ENCODE measurements around the gene CCDC8.
A peak's percentile ranks its signal among the peaks of the same experiment; 100 is the strongest.

The CCDC8 gene, protein sequence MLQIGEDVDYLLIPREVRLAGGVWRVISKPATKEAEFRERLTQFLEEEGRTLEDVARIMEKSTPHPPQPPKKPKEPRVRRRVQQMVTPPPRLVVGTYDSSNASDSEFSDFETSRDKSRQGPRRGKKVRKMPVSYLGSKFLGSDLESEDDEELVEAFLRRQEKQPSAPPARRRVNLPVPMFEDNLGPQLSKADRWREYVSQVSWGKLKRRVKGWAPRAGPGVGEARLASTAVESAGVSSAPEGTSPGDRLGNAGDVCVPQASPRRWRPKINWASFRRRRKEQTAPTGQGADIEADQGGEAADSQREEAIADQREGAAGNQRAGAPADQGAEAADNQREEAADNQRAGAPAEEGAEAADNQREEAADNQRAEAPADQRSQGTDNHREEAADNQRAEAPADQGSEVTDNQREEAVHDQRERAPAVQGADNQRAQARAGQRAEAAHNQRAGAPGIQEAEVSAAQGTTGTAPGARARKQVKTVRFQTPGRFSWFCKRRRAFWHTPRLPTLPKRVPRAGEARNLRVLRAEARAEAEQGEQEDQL

DNA sequence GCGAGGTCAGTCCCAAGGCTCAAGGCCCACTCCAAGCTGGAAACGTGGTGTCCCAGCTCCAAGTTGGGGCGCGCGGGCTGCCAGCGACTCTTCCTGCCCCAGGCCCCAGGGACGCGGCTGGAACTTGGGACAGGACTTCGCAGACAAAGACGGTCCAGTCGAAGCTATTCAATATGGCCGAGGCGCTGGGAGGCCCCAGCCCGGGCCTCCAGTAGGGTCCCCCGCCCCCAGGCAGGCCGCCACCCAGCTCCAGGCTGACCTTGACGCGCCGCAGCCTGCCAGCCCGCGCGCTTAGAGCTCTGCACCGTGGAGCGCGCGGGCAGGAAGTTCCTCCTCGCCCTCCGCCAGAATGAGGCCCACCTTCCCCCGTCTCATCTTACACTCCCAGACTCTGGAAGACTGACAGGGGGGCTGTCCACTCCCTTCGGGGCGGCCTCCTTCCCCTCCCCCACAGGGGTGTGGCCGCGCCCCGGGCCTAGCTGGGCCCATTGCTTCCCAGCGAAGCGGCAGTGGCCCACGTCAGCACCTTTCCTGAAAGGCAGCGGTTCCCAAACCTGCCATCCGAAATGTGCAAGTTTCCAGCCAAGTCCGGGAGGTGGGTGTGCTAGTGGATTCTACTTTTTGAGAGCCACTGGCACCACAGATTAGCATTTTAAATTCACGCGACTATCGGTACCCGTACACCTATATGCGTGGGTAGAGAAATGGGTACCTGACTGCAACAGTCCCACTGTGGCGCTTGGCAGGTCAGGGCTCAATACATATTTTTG is at the start of gene CCDC8:
Gene CCDC8 (minus strand): TSS at position 303 of the 770 bp plus-strand sequence. CDS start 754 bp downstream, outside the sequence.
- Histone ChIP-seq H2AFZ (peak within 1 kb of the TSS; percentile 81), H3K4me1 (peaks cover 10% of the 10 kb centered on the region), H3K9me3 (ENCODE audit: control insufficient read depth, low read length) (no peaks in the 10 kb centered on the region), H3K4me2 (ENCODE audit: low read length) (peak within 1 kb of the TSS; percentile 99), H3K27me3 (ENCODE audit: control insufficient read depth, insufficient read depth, low read length) (no peaks in the 10 kb centered on the region), H3K79me2 (no peaks in the 10 kb centered on the region), H3K27ac (peak within 1 kb of the TSS; percentile 52), H3K36me3 (ENCODE audit: control insufficient read depth, insufficient read depth, low read length) (no peaks in the 10 kb centered on the region), H3K9ac (no peak within 1 kb of the TSS), H3K4me3 (ENCODE audit: low read depth, low read length) (peak within 1 kb of the TSS; percentile 95)
- TF ChIP-seq, protein P1, sequence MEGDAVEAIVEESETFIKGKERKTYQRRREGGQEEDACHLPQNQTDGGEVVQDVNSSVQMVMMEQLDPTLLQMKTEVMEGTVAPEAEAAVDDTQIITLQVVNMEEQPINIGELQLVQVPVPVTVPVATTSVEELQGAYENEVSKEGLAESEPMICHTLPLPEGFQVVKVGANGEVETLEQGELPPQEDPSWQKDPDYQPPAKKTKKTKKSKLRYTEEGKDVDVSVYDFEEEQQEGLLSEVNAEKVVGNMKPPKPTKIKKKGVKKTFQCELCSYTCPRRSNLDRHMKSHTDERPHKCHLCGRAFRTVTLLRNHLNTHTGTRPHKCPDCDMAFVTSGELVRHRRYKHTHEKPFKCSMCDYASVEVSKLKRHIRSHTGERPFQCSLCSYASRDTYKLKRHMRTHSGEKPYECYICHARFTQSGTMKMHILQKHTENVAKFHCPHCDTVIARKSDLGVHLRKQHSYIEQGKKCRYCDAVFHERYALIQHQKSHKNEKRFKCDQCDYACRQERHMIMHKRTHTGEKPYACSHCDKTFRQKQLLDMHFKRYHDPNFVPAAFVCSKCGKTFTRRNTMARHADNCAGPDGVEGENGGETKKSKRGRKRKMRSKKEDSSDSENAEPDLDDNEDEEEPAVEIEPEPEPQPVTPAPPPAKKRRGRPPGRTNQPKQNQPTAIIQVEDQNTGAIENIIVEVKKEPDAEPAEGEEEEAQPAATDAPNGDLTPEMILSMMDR (IDR thresholded peaks at IDR 0.05) = no peak

DNA sequence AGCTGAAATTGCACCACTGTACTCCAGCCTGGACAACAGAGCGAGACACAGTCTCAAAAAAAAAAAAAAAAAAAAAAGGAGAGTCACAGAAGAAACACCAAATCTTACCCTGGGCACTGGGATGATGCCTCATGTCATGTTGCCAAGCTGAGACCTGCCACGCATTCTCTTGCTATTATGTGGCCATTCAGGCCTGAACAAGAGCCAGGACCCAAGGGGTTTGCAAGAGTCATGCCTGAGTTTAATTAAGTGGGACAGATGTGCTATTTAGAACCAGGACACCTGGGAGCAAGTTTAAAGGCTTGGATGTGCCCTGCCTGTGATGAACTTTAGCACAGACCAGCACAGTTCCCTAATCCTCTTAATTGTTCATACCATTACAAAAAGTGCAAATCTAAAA is 48.2 kb upstream of the CCDC8 start:
- TF ChIP-seq, protein P1 (IDR thresholded peaks at IDR 0.05) = no peak
- Histone ChIP-seq H3K4me1 (no peaks in the 10 kb centered on the region), H3K9ac (no peak overlapping the region), H2AFZ (no peak overlapping the region), H3K27me3 (ENCODE audit: control insufficient read depth, insufficient read depth, low read length) (no peaks in the 10 kb centered on the region), H3K79me2 (no peaks in the 10 kb centered on the region), H3K4me2 (ENCODE audit: low read length) (no peak overlapping the region), H3K27ac (no peak overlapping the region), H3K36me3 (ENCODE audit: control insufficient read depth, insufficient read depth, low read length) (no peaks in the 10 kb centered on the region), H3K9me3 (ENCODE audit: control insufficient read depth, low read length) (no peaks in the 10 kb centered on the region), H3K4me3 (ENCODE audit: low read depth, low read length) (no peak overlapping the region)

DNA sequence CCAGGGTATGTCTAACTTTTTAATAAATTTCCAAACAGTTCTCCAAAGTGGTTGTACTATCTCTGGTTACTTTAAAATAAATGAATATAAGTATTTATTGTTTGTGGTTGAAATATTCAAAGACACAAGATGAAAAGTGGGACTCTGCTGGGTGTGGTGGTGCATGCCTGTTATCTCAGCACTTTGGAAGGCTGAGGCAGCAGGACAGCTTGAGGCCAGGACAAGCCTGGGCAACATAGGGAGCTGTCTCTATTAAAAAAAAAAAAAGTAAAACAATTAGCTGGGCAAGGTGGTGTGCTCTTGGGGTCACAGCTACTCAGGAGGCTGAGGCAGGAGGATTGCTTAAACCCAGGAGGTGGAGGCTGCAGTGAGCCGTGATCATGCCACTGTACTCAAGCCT is 47.6 kb upstream of the CCDC8 start:
- H3K4me3 ChIP-seq (ENCODE audit: low read depth, low read length) = no peak overlapping the region
- H3K27ac ChIP-seq = no peak overlapping the region
- TF ChIP-seq, protein P1 (IDR thresholded peaks at IDR 0.05) = no peak
- no peaks in the 10 kb centered on the region for H3K9me3 ChIP-seq (ENCODE audit: control insufficient read depth, low read length)
- no peaks in the 10 kb centered on the region for H3K79me2 ChIP-seq
- H3K36me3 ChIP-seq (ENCODE audit: control insufficient read depth, insufficient read depth, low read length) = no peaks in the 10 kb centered on the region
- H3K4me1 ChIP-seq = no peaks in the 10 kb centered on the region
- no peak overlapping the region for H2AFZ ChIP-seq
- H3K27me3 ChIP-seq (ENCODE audit: control insufficient read depth, insufficient read depth, low read length) = no peaks in the 10 kb centered on the region
- H3K9ac ChIP-seq = no peak overlapping the region
- no peak overlapping the region for H3K4me2 ChIP-seq (ENCODE audit: low read length)

DNA sequence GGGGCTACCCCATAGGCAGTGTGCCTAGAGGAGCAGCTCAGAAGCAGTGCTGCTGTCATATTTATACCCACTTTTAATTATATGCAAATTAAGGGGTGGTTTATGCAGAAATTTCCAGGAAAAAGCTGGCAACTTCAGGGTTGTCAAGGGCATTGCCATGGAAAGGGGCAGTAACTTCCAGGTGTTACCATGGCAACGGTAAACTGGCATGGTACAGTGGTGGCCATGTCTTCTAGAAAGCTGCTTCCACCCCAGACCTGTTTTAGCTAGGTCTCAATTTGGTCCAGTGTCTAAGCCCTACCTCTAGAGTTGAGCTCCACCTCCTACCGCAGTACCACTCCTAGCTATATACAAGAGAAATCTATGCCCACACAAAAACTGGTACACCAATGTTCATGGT is 46.7 kb upstream of the CCDC8 start:
- Histone ChIP-seq H3K27me3 (ENCODE audit: control insufficient read depth, insufficient read depth, low read length) (no peaks in the 10 kb centered on the region), H3K36me3 (ENCODE audit: control insufficient read depth, insufficient read depth, low read length) (no peaks in the 10 kb centered on the region), H3K4me2 (ENCODE audit: low read length) (no peak overlapping the region), H3K4me3 (ENCODE audit: low read depth, low read length) (no peak overlapping the region), H3K4me1 (no peaks in the 10 kb centered on the region), H2AFZ (no peak overlapping the region), H3K9ac (no peak overlapping the region), H3K79me2 (no peaks in the 10 kb centered on the region), H3K27ac (no peak overlapping the region), H3K9me3 (ENCODE audit: control insufficient read depth, low read length) (no peaks in the 10 kb centered on the region)
- TF ChIP-seq, protein P1 (IDR thresholded peaks at IDR 0.05) = no peak
